GM12892 (cell line): ENCODE data around the gene CLSTN2.

ENCODE experiments used
- POLR2A ChIP-seq: IDR thresholded peaks from 2 replicates; pipeline ENCODE4 v1.6.1; 2011; ENCODE audit warnings: low read depth, low read length, control low read depth
- POLR2AphosphoS5 ChIP-seq: IDR thresholded peaks from 2 replicates; pipeline ENCODE4 v1.6.1; 2011; ENCODE audit warnings: low read depth, low read length, control low read depth
- TAF1 ChIP-seq: IDR thresholded peaks from 2 replicates; pipeline ENCODE4 v1.6.1; 2011; ENCODE audit warnings: low read depth, mild to moderate bottlenecking, control low read depth, low read length, borderline replicate concordance

DNA sequence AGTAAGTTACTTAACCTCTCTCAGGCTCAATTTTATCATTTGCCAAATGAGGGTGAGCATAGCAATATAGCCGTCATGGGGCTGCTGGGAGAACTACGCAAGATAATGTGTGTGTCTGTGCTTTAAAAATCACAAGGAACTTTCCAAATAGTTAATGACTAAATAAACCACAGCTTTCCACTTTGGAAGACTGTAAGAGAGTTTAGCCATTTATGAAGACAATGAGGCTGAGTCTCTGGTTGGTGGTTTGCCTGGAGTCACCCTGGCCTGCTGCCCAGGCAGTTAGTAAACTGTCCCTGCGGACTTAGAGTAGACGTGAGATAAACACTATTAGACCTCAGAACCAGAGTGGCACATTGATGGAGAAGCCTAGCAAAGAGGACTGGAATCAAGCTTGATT, 357.7 kb downstream of the CLSTN2 start:
- TF ChIP-seq POLR2AphosphoS5 (no peak), POLR2A (no peak), TAF1 (no peak)
